Erythroblast (primary cell): Measurements from ENCODE around the gene ERMN.

ENCODE experiments used
- GATA1 ChIP-seq: IDR thresholded peaks from 2 replicates; pipeline ENCODE4 v1.6.1; 2011; ENCODE audit warnings: low read depth, mild to moderate bottlenecking, control low read depth, low read length, moderate library complexity
- POLR2A ChIP-seq: IDR thresholded peaks from 2 replicates; pipeline ENCODE4 v1.6.1; 2011; ENCODE audit warnings: mild to moderate bottlenecking, low read length

- TF ChIP-seq POLR2A, result no peak
- no peak for TF ChIP-seq GATA1
Measured at GRCh38 chr2:157287160-157287559, 38.5 kb downstream of the ERMN start.
